ENCODE measurements around the gene COPRS. TPM values are rescaled to one million over a fixed set of nuclear protein-coding genes. Genes with fewer than 3 reads are reported as not detected.

Gene COPRS
- polyA plus RNA-seq, 1 donor (not counting 4 experiments of a cell fraction or from before 2014, with no cell fraction given): 30.3 TPM

DNA sequence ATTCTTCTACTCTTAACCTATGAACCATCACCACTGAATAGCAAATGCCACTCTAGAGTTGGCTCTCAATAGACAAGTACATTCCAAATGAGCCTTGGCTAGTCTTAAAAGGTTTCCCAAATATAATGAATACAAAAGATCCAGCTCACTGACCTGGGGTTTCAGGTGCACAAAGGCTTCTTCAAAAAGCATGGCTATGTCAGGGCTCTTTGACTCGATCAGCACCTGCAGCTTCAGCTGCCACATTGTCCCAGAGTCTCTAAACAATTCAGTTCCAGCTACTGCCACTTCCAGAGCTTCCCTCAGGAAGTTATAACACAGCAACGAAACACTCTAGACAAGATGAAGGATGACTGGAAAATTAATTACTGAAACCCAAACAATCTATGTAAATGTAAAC is 16.0 kb upstream of the COPRS start:
- dilution Hi-C loops (cut with MboI; ENCODE audit: extremely low pct_ligation_motif_present, low sequenced_read_pairs): no loop called here
- FAIRE-seq: no peak
- Histone ChIP-seq H3K36me3 (ENCODE audit: control insufficient read depth in 2 of 2, extremely low read depth in 1 of 2, insufficient read depth in 2 of 2, low read length in 2 of 2) (peaks cover 25 to 32% of the 10 kb centered on the region in 2 experiments), H4K20me1 (ENCODE audit: control insufficient read depth, extremely low read depth, insufficient read depth, low read length) (no peaks in the 10 kb centered on the region), H3K4me3 (ENCODE audit: control insufficient read depth in 2 of 3, extremely low read depth in 1 of 3, insufficient read depth in 2 of 3, low read depth in 1 of 3, low read length in 3 of 3) (no peak overlapping the region), H3K79me2 (ENCODE audit: control insufficient read depth, insufficient read depth, low read length) (no peaks in the 10 kb centered on the region), H3K9me1 (ENCODE audit: control insufficient read depth, extremely low read depth, insufficient read depth, low read length) (no peaks in the 10 kb centered on the region), H3K4me1 (ENCODE audit: control insufficient read depth, extremely low read depth, insufficient read depth, low read length) (no peaks in the 10 kb centered on the region), H3K4me2 (ENCODE audit: control insufficient read depth, extremely low read depth, insufficient read depth, low read depth, low read length) (no peak overlapping the region), H2AFZ (ENCODE audit: control insufficient read depth, low read length) (no peak overlapping the region), H3K9me3 (ENCODE audit: control insufficient read depth, low read depth, low read length) (no peaks in the 10 kb centered on the region), H3K27me3 (ENCODE audit: control insufficient read depth, extremely low read depth, insufficient read depth, low read length) (no peaks in the 10 kb centered on the region), H3K9ac (ENCODE audit: control insufficient read depth, extremely low read depth, insufficient read depth, low read length) (no peak overlapping the region), H3K27ac (ENCODE audit: control insufficient read depth, insufficient read depth, low read length) (no peak overlapping the region)
- no peak for DNase-seq (ENCODE audit: low read depth, low spot score)
- no peak for TF ChIP-seq EZH2 (IDR thresholded peaks at IDR 0.05; ENCODE audit: low read length)
- TF ChIP-seq, protein P1, sequence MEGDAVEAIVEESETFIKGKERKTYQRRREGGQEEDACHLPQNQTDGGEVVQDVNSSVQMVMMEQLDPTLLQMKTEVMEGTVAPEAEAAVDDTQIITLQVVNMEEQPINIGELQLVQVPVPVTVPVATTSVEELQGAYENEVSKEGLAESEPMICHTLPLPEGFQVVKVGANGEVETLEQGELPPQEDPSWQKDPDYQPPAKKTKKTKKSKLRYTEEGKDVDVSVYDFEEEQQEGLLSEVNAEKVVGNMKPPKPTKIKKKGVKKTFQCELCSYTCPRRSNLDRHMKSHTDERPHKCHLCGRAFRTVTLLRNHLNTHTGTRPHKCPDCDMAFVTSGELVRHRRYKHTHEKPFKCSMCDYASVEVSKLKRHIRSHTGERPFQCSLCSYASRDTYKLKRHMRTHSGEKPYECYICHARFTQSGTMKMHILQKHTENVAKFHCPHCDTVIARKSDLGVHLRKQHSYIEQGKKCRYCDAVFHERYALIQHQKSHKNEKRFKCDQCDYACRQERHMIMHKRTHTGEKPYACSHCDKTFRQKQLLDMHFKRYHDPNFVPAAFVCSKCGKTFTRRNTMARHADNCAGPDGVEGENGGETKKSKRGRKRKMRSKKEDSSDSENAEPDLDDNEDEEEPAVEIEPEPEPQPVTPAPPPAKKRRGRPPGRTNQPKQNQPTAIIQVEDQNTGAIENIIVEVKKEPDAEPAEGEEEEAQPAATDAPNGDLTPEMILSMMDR (optimal IDR thresholded peaks at IDR 0.05 in 1 of 3, IDR thresholded peaks at IDR 0.05 in 1 of 3, conservative IDR thresholded peaks at IDR 0.05 in 1 of 3; ENCODE audit: extremely low read depth in 1 of 3, insufficient read depth in 2 of 3, low read length in 3 of 3): no peak

GRCh38 chr17:31869797-31870568 is 10.9 kb upstream of the COPRS start:
- H3K27me3 ChIP-seq (ENCODE audit: control insufficient read depth, extremely low read depth, insufficient read depth, low read length): no peaks in the 10 kb centered on the region
- no peaks in the 10 kb centered on the region for H3K4me1 ChIP-seq (ENCODE audit: control insufficient read depth, extremely low read depth, insufficient read depth, low read length)
- no peaks in the 10 kb centered on the region for H3K9me3 ChIP-seq (ENCODE audit: control insufficient read depth, low read depth, low read length)
- DNase-seq (ENCODE audit: low read depth, low spot score): no peak
- no peaks in the 10 kb centered on the region for H3K9me1 ChIP-seq (ENCODE audit: control insufficient read depth, extremely low read depth, insufficient read depth, low read length)
- no peak for TF ChIP-seq EZH2 (IDR thresholded peaks at IDR 0.05; ENCODE audit: low read length)
- TF ChIP-seq, protein P1 (optimal IDR thresholded peaks at IDR 0.05 in 1 of 3, IDR thresholded peaks at IDR 0.05 in 1 of 3, conservative IDR thresholded peaks at IDR 0.05 in 1 of 3; ENCODE audit: extremely low read depth in 1 of 3, insufficient read depth in 2 of 3, low read length in 3 of 3): no peak
- no peak for FAIRE-seq
- H3K27ac ChIP-seq (ENCODE audit: control insufficient read depth, insufficient read depth, low read length): no peak overlapping the region
- no peak overlapping the region for H3K4me2 ChIP-seq (ENCODE audit: control insufficient read depth, extremely low read depth, insufficient read depth, low read depth, low read length)
- no peaks in the 10 kb centered on the region for H4K20me1 ChIP-seq (ENCODE audit: control insufficient read depth, extremely low read depth, insufficient read depth, low read length)
- no peak overlapping the region for H3K9ac ChIP-seq (ENCODE audit: control insufficient read depth, extremely low read depth, insufficient read depth, low read length)
- peaks cover 23 to 26% of the 10 kb centered on the region in 2 experiments for H3K36me3 ChIP-seq (ENCODE audit: control insufficient read depth in 2 of 2, extremely low read depth in 1 of 2, insufficient read depth in 2 of 2, low read length in 2 of 2)
- no peak overlapping the region for H3K4me3 ChIP-seq (ENCODE audit: control insufficient read depth in 2 of 3, extremely low read depth in 1 of 3, insufficient read depth in 2 of 3, low read depth in 1 of 3, low read length in 3 of 3)
- H3K79me2 ChIP-seq (ENCODE audit: control insufficient read depth, insufficient read depth, low read length): no peaks in the 10 kb centered on the region
- H2AFZ ChIP-seq (ENCODE audit: control insufficient read depth, low read length): no peak overlapping the region
- dilution Hi-C loops (cut with MboI; ENCODE audit: extremely low pct_ligation_motif_present, low sequenced_read_pairs): loop anchor here (25.0 kb wide), 1 partner anchor 433 kb away; no protein-coding TSS in a partner anchor

All from keratinocyte (primary cell).